ENCODE data around the gene MACROD2.

MACROD2 gene

DNA sequence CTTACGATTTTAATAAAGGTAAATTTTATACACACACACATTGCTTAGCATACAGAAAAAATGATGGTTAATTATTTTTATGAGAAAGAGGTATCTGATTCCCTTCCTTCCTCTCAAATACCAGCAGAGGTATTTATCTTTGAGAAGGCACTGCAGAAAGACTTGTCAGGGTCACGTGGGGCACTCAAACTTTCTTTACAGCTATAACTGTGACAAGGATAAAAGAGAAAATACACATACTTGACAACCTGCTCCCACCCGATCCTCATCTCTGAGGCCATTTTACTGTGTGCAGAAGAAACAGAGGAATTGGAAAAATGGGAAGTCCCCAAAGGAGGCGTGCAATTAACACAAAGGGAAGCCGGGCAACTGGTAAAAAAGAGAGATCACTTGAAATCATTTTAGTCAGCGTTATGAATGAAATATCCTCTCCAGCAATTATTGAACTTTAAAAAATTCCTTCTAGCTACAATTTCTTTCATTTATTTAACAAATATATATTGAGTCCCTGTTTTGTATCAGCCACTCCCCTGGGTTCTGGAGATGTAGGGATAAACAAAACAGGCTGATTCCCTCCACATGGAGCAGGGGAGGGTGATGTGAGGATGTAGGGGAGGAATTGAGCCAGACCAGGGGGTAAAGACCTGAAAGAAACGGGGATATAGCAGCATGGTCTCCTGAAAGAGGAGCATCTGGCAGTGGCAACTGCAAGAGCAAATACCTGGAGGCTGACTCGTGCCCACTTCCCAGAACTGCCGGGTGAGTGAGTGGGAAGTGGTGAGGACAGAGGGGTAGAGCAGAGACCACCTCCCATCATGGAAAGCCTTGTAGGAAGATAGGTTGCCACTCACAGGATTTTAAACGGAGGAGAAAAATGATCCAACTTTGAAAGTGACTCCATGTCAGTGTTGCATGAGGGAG lies 2067.6 kb downstream of the MACROD2 start:
- TF ChIP-seq, protein P1, sequence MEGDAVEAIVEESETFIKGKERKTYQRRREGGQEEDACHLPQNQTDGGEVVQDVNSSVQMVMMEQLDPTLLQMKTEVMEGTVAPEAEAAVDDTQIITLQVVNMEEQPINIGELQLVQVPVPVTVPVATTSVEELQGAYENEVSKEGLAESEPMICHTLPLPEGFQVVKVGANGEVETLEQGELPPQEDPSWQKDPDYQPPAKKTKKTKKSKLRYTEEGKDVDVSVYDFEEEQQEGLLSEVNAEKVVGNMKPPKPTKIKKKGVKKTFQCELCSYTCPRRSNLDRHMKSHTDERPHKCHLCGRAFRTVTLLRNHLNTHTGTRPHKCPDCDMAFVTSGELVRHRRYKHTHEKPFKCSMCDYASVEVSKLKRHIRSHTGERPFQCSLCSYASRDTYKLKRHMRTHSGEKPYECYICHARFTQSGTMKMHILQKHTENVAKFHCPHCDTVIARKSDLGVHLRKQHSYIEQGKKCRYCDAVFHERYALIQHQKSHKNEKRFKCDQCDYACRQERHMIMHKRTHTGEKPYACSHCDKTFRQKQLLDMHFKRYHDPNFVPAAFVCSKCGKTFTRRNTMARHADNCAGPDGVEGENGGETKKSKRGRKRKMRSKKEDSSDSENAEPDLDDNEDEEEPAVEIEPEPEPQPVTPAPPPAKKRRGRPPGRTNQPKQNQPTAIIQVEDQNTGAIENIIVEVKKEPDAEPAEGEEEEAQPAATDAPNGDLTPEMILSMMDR (IDR thresholded peaks at IDR 0.05): no peak
- Histone ChIP-seq H3K27ac (no peak overlapping the region), H3K4me1 (ENCODE audit: control insufficient read depth in 1 of 2, insufficient read depth in 1 of 2, low read depth in 1 of 2, low read length in 1 of 2) (no peaks in the 10 kb centered on the region), H3K9me3 (no peaks in the 10 kb centered on the region), H3K36me3 (no peaks in the 10 kb centered on the region), H3K4me3 (ENCODE audit: low read depth in 1 of 2, low read length in 1 of 2) (no peak overlapping the region), H3K27me3 (no peaks in the 10 kb centered on the region)

DNA sequence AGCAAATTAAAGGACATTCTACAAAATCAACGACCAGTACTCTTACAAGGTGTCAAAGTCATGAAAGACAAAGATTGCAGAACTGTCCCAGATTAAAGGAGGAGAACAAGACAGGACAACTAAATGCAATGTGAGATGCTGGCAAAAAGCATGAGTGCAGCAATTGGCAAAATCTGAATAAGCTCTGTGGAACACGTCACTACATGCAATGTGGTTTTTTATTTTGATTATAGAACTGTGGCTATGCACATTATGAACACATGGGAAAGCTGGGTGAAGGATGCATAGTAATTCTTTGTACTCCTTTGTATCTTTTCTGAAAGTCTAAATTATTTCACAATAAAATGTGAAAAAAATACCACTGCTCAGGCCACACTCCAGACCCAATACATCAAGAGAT lies 2068.6 kb downstream of the MACROD2 start:
- Histone ChIP-seq H3K4me3 (ENCODE audit: low read depth in 1 of 2, low read length in 1 of 2) (no peak overlapping the region), H3K9me3 (no peaks in the 10 kb centered on the region), H3K27me3 (no peaks in the 10 kb centered on the region), H3K27ac (no peak overlapping the region), H3K4me1 (ENCODE audit: control insufficient read depth in 1 of 2, insufficient read depth in 1 of 2, low read depth in 1 of 2, low read length in 1 of 2) (no peaks in the 10 kb centered on the region), H3K36me3 (no peaks in the 10 kb centered on the region)
- TF ChIP-seq, protein P1 (IDR thresholded peaks at IDR 0.05): no peak

DNA sequence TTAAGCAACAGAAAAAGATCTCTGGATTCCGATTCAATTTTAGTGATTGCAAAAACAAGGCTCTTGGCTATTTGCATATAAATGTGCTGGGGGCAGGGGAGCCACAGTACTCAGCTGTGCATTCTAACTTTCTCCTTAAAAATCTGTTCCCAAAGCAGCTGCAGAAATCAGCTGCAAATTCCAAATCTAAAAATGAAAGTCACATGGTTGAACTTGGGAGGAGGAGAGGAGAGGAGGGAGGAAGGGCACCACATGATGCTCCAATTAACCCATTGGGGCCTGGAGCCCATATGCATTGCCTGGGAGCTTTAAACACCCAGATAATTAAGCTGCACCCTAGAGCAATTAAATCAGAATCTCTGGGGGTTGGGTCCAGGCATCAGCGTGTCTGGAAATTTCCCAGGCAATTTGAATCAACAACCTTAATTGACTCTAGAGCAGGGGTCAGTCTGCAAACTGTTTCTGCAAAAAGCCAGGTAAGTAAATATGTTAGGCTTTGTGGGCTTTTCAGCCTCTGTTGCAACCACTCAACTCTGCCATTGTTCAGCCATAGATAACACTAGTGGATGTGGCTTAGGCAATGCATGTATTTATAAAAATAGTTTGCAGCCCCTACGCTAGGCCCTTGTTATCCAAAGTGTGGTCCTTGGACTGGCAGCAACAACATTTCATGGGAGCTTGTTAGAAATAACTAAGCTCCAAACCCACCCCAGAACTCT lies 2069.8 kb downstream of the MACROD2 start:
- Histone ChIP-seq H3K4me1 (ENCODE audit: control insufficient read depth in 1 of 2, insufficient read depth in 1 of 2, low read depth in 1 of 2, low read length in 1 of 2) (no peaks in the 10 kb centered on the region), H3K9me3 (no peaks in the 10 kb centered on the region), H3K36me3 (no peaks in the 10 kb centered on the region), H3K27me3 (no peaks in the 10 kb centered on the region), H3K4me3 (ENCODE audit: low read depth in 1 of 2, low read length in 1 of 2) (no peak overlapping the region), H3K27ac (no peak overlapping the region)
- TF ChIP-seq, protein P1 (IDR thresholded peaks at IDR 0.05): no peak

DNA sequence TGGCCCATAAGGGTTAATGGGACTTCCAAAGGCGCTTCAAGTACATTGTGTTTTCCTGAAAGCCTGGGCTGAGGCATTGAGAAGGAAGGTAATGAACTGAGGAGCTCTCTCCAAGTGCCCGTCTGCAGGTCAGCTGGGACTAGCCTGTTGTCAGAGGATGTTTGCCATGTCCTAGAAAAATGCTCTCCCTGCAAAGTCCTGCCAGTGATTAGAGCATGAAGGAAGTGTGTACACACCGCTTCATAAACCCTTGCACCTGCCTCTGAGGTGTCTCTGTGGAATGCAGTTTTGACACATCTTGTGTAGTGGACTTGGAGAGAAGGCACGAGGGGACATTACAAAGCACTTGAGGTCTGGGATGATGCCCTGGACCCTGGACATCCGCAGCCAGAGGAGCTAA lies 2071.3 kb downstream of the MACROD2 start:
- Histone ChIP-seq H3K27ac (no peak overlapping the region), H3K27me3 (no peaks in the 10 kb centered on the region), H3K36me3 (no peaks in the 10 kb centered on the region), H3K9me3 (no peaks in the 10 kb centered on the region), H3K4me3 (ENCODE audit: low read depth in 1 of 2, low read length in 1 of 2) (no peak overlapping the region), H3K4me1 (ENCODE audit: control insufficient read depth in 1 of 2, insufficient read depth in 1 of 2, low read depth in 1 of 2, low read length in 1 of 2) (no peaks in the 10 kb centered on the region)
- TF ChIP-seq, protein P1 (IDR thresholded peaks at IDR 0.05): no peak

DNA sequence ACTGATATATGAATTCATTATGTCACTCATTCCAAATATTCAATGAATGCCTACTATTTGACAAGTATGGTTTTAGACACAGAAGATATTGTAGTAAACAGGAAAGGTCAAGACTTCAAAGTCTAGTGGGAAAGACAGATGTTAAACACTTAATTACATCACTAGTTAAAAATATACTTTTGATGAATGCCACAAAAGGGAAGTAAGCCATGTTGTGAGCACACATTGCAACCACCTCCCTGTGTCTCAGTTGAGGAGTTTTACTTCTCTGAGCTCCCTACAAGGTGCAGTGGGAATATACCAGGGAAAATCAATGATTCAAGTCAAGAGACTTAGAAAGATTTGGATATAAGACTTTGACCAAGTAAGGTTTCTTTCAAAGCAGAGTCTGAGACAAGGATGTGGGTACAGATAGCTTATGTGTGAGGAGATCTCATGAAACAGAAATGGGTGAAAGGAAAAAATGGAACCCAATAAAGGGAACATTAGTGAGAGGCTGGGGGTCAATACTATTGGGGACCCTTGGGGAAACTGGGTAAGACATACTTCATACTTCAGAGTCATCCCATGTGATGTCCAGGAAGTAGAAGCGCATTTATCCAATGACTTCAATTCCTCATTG lies 2074.2 kb downstream of the MACROD2 start:
- Histone ChIP-seq H3K27ac (no peak overlapping the region), H3K4me1 (ENCODE audit: control insufficient read depth in 1 of 2, insufficient read depth in 1 of 2, low read depth in 1 of 2, low read length in 1 of 2) (no peaks in the 10 kb centered on the region)

More for the DNA sequence above, 2074.2 kb downstream of the MACROD2 start:
- no peaks in the 10 kb centered on the region for H3K27me3 ChIP-seq
- no peak overlapping the region for H3K4me3 ChIP-seq (ENCODE audit: low read depth in 1 of 2, low read length in 1 of 2)
- H3K36me3 ChIP-seq: no peaks in the 10 kb centered on the region
- H3K9me3 ChIP-seq: no peaks in the 10 kb centered on the region
- TF ChIP-seq, protein P1 (IDR thresholded peaks at IDR 0.05): no peak
